Inflammatory macrophage (primary cell): ENCODE data around the gene GAMT.

Source experiments
- DNase-seq, 2 donors: peaks; one replicate each; pipeline ENCODE4 v3.0.0-alpha.2; 2020 to 2022

The GAMT gene

GRCh38 chr19:1363599-1363998, 37.7 kb downstream of the GAMT start:
- DNase-seq, result peak; percentile 37 to 40

DNA sequence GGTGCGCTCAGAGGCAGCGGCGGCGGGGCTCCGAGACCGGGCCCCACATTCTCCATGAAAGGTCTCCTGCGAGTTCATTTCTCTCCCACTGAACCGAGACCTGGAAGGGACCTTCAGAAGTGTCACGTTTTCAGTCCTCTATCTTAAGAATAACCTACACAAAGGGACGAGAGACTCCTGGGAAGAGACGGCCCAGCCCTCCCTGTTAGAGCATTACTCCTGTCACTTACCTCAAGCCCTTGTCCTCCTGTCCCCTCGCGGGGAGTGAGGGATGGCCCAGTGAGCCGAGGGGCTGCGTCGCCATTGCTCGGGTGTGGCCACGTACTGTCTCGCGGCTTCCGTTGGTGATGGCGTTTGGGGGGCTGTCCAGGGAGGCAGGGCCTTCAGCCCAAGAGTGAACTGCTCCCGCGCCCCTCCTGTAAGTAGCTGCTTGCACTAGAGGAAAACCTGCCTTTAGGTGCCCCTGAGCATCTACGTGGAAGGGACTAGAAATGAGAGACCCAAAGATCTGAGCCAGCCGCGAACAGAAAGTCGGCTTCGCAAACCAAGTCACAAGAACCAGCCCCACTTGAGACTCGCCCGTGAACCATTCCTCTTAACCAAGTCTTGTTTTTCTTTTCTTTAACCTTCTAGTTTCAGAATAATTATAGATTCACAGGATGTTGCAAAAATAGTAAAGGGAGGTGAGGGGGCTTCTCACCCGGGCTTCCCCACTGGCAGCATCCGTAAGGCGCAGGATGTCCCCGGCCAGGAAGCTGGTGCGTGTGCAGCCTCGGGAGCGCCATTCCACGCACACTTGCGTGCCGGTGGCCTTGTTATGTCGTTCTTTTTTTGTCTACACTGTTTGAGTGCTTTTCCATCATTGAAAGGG, 38.7 kb downstream of the GAMT start:
- DNase-seq, result no peak

- peak; percentile 18 to 43 for DNase-seq
These were observed 39.5 kb downstream of the GAMT start for GRCh38 chr19:1361601-1362386.

DNA sequence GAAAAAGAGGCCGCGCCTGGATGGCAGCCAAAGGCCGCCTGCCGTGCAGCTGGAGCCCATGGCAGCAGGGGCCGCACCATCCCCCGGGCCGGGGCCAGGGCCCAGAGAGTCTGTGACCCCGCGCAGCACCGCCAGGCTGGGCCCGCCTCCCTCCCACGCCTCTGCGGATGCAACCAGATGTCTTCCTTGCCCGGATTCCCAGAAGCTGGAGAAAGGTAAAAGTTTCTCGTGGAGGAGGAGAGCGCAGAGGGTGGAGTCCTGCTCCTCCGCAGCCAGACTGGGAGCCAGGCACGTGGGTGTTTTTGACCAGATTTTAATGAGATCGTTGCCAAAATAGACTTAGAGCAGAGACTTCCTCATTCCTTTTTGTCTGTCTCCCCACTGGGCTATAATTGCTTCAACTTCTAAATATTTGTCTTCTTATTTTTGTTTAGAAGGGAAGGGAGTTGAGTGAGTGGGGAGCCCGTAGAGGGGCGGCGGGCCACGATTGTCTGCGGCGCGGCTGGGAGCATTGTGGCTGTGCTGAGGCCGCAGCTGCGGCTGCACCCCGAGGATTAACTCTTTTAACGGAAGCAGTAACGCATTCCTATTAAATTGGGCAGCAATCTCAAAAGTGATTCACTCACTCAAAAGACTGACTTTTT, 40.4 kb downstream of the GAMT start:
- DNase-seq, result peak; percentile 65 to 76

DNA sequence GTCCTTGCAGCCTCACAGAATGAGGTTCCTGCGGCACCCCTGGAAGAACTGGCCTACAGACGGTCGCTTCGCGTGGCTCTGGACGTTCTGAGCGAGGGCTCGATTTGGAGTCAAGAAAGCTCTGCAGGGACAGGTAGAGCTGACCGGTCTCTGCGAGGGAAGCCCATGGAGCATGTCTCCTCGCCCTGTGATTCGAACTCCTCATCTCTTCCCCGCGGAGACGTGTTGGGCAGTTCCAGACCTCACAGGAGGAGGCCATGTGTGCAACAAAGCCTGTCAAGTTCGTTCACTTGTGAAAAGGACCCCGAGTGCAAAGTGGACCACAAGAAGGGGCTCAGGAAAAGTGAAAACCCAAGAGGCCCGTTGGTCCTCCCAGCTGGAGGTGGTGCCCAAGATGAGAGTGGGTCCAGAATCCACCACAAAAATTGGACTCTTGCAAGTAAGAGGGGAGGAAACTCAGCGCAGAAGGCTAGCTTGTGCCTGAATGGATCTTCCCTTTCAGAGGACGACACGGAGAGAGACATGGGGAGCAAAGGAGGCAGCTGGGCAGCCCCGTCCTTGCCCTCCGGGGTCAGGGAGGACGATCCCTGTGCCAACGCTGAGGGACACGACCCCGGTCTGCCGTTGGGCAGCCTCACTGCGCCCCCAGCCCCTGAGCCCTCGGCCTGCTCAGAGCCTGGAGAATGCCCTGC, 41.1 kb downstream of the GAMT start:
- no peak for DNase-seq

DNA sequence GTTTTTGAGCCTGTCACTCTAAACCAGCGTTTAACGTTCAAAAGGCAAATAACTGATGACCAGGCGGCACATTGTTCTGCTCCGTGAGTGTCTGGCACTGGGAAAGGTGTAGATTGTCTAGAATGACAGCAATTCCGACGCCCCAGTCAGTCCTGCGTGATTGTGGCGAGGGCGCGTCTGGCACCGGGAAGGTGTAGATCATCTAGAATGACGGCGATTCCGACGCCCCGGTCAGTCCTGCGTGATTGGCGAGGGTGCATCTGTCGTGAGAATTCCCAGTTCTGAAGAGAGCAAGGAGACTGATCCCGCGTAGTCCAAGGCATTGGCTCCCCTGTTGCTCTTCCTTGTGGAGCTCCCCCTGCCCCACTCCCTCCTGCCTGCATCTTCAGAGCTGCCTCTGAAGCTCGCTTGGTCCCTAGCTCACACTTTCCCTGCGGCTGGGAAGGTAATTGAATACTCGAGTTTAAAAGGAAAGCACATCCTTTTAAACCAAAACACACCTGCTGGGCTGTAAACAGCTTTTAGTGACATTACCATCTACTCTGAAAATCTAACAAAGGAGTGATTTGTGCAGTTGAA, 43.7 kb downstream of the GAMT start:
- no peak for DNase-seq

DNA sequence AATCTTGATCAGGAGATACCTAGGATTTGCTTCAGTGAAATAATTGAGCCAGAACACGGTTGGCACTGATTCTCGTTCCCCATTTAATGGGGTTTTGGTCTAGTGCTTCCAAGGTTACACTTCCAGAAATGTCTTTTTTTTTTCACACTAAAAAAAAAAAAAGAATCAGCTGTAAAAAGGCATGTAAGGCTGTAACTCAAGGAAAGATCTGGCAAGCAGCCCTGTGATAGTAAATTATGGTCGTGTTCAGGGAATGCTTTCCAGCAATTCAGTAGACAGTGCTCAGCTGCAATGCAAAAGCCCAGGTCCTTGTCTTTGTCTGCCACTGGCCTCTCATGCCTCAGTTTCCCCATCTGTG, 44.9 kb downstream of the GAMT start:
- no peak for DNase-seq

- DNase-seq, result peak in 1 of 2 donors; percentile 24
These were observed 45.5 kb downstream of the GAMT start for GRCh38 chr19:1355568-1356507.

GRCh38 chr19:1354970-1355567, 46.3 kb downstream of the GAMT start:
- DNase-seq, result no peak

- DNase-seq, result no peak
These were observed 48.2 kb downstream of the GAMT start for GRCh38 chr19:1353144-1353543.

DNA sequence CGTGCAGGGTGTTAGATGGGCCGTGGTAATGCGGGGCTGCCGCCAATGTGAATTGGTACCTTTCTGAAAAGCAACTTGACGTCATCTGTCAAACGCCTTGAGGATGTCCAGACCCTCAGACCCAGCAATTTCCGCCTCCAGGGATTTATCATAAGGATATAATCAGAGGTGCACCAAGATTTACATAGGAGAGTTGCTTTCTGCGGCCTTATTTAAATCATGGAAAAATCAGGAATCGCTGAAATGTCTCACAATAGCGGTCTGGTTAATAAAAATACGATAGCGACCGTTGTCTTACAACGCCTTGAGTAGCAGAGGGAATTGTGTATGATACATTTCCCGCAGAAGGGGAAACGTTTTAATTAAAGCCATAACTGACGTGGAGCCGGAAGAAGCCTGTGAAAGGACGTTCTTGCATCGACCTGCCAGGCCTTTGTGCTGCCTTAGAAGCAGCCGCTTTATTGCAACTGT, 49.9 kb downstream of the GAMT start:
- no peak for DNase-seq

- DNase-seq, result no peak
These were observed 50.5 kb downstream of the GAMT start for GRCh38 chr19:1350867-1351266.

- no peak for DNase-seq
These were observed 52.1 kb downstream of the GAMT start for GRCh38 chr19:1349211-1349610.
